ENCODE measurements around the gene MED17. TPM values are rescaled to one million over a fixed set of nuclear protein-coding genes. Genes with fewer than 3 reads are reported as not detected.

MED17 gene
- polyA plus RNA-seq, 3 donors from 2014 or later, result 8.2 to 24.5 (median 8.8) TPM

DNA sequence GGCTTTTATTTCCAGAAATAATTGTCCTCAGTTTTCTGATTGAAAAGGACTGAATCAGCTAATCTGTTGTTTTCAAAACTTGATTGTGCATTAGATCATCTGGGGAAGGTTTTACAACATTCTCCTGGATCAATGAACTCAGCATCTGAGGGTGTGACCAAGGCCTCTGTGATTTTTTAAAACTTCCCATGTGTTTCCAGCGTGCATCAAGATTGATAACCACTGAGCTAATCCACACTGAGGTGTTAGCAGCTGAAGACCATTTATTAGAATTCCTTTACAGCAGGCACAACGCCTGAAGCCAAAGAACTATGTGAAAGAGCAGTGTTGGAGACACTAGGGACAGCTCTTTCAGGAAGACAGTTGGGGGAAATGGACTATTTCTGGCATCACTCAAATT is 56.1 kb downstream of the MED17 start:
- Mint-ChIP-seq H3K4me1 (no peaks in the 10 kb centered on the region), H3K36me3 (no peaks in the 10 kb centered on the region), H3K9me3 (no peaks in the 10 kb centered on the region), H3K27me3 (ENCODE audit: low read depth in 3 of 3) (peaks cover 0 to 1% (median 0%) of the 10 kb centered on the region in 3 donors), H3K4me3 (no peak overlapping the region), H3K27ac (no peak overlapping the region)
- DNase-seq, result no peak

- no peak for DNase-seq
- Mint-ChIP-seq H3K27ac (no peak overlapping the region), H3K4me1 (no peaks in the 10 kb centered on the region), H3K4me3 (no peak overlapping the region), H3K27me3 (ENCODE audit: low read depth in 3 of 3) (peaks cover 0 to 1% (median 0%) of the 10 kb centered on the region in 3 donors), H3K36me3 (no peaks in the 10 kb centered on the region), H3K9me3 (no peaks in the 10 kb centered on the region)
Measured at GRCh38 chr11:93840981-93841380, 56.9 kb downstream of the MED17 start.

- Mint-ChIP-seq H3K4me3 (no peak overlapping the region), H3K27ac (no peak overlapping the region), H3K9me3 (no peaks in the 10 kb centered on the region), H3K4me1 (no peaks in the 10 kb centered on the region), H3K27me3 (ENCODE audit: low read depth in 3 of 3) (peaks cover 0 to 1% (median 0%) of the 10 kb centered on the region in 3 donors), H3K36me3 (no peaks in the 10 kb centered on the region)
- DNase-seq, result no peak
Measured at GRCh38 chr11:93841446-93841845, 57.4 kb downstream of the MED17 start.

DNA sequence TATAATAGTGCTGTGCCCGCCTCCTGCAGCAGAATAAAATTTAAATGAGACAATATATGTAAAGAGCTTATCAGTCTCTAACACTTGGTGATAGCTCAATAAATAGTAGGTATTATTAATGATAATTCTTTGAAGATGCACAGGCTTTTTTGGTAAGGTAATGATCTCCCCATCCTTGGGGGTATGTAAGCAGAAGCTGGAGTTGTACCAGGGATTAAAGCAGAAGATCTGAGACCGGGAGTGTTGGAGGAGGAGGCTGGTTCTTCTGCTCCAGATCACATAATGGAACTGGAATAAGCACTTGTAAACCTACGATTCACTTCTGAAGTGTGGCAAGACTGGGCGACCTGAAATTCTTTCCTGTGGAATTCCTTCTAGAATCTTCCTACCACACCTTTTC is 58.0 kb downstream of the MED17 start:
- Mint-ChIP-seq H3K36me3 (no peaks in the 10 kb centered on the region), H3K27me3 (ENCODE audit: low read depth in 3 of 3) (peaks cover 0 to 1% (median 0%) of the 10 kb centered on the region in 3 donors), H3K9me3 (no peaks in the 10 kb centered on the region), H3K4me1 (no peaks in the 10 kb centered on the region), H3K4me3 (no peak overlapping the region), H3K27ac (no peak overlapping the region)
- no peak for DNase-seq

GRCh38 chr11:93842461-93842860 is 58.4 kb downstream of the MED17 start:
- no peak overlapping the region for H3K27ac Mint-ChIP-seq
- H3K36me3 Mint-ChIP-seq, result no peaks in the 10 kb centered on the region
- H3K27me3 Mint-ChIP-seq (ENCODE audit: low read depth in 3 of 3), result peaks cover 0 to 1% (median 0%) of the 10 kb centered on the region in 3 donors
- H3K4me3 Mint-ChIP-seq, result no peak overlapping the region
- no peaks in the 10 kb centered on the region for H3K4me1 Mint-ChIP-seq
- no peak for DNase-seq
- H3K9me3 Mint-ChIP-seq, result no peaks in the 10 kb centered on the region

GRCh38 chr11:93843906-93844305 is 59.8 kb downstream of the MED17 start:
- Mint-ChIP-seq H3K4me3 (no peak overlapping the region), H3K27me3 (ENCODE audit: low read depth in 3 of 3) (peaks cover 0 to 1% (median 0%) of the 10 kb centered on the region in 3 donors), H3K27ac (no peak overlapping the region), H3K9me3 (no peaks in the 10 kb centered on the region), H3K36me3 (no peaks in the 10 kb centered on the region), H3K4me1 (no peaks in the 10 kb centered on the region)
- no peak for DNase-seq

DNA sequence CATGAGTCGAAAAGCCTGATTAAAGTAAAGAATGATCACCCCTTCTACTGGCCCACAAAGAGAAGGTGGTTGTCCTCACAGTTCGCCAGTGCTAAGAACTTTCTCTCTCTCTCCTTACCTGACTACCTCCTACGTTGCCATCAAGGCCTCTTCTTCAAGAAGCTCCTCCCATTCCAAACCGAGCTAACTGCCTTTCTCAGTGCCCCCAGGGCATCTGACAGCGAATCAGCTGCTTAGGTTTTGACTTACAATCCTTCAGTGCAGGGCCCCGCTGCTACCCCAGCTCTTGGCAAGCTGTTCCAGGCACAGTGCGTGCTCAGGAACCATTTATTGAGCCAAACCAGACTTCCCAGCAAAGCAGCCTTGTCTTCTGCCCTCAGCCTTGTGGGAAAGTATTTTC is 60.5 kb downstream of the MED17 start:
- Mint-ChIP-seq H3K36me3 (no peaks in the 10 kb centered on the region), H3K9me3 (no peaks in the 10 kb centered on the region), H3K4me1 (peaks cover 2 to 4% of the 10 kb centered on the region in 2 donors), H3K27me3 (ENCODE audit: low read depth in 3 of 3) (peaks cover 0 to 1% (median 0%) of the 10 kb centered on the region in 3 donors), H3K27ac (no peak overlapping the region), H3K4me3 (no peak overlapping the region)
- no peak for DNase-seq

DNA sequence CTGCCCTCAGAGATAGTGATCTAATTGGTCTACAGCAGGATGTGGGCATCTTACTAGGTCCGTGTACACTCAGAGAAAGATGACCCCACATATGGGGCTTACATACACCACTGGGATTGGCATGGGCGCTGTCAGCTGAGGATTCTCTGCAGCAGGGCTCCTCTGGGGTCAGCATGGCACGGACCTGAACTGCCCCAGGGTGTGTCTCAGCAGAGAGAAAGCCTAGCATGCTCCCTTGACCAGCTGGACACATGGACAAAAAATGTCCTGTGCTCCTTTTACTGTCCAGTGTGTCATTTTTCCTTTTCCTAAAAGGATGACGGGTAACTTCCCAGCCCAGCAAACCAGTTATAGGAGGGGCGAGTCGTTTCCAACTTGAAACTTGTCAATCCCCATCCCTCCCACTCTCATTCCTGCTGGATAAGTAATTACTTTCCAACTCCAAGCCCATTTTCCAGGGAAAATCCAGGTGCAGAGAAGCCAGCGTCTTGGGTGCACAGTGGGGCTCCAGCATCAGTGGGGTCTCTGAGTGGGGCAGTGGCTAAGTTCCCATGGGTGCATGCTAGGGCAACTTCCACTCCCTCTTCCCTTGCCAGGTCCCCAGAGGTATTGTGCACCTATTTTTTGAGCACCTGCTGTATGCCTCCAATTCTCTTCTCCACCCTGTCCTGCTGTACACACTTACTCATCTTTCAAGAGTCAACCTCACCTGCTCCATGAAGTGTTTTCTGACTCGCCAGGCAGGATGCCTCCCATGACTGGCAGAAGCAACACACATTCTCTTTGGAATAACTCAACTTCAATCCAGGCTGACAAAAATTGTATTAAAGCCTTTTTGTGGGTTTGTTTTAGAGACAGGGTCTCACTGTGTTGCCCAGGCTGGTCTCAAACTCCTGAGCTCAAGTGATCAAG is 61.4 kb downstream of the MED17 start:
- H3K36me3 Mint-ChIP-seq, result no peaks in the 10 kb centered on the region
- H3K9me3 Mint-ChIP-seq, result no peaks in the 10 kb centered on the region
- no peak overlapping the region for H3K27ac Mint-ChIP-seq
- no peak for DNase-seq
- peaks cover 3 to 6% of the 10 kb centered on the region in 2 donors for H3K4me1 Mint-ChIP-seq
- peaks cover 0 to under 1% (median 0%) of the 10 kb centered on the region in 3 donors for H3K27me3 Mint-ChIP-seq (ENCODE audit: low read depth in 3 of 3)
- no peak overlapping the region for H3K4me3 Mint-ChIP-seq

DNA sequence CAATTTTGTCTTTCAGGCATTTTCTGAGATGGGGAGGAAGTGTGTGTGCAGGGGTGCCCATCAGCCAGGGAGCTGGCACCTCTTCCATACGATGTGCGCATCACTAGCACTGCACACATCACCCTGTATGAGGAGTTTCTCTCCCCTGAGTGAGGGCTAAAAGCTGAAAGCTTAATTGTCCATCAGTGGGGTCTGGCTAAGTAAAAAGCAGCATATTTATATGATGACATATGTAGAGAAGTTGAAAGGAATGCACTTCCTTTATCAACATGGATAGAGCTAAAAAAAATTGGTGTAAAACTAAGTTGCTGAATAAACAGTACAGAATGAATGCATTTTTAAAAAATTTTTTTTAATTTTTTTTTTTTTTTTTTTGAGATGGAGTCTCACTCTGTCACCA is 62.3 kb downstream of the MED17 start:
- H3K27ac Mint-ChIP-seq, result no peak overlapping the region
- no peak overlapping the region for H3K4me3 Mint-ChIP-seq
- no peaks in the 10 kb centered on the region for H3K36me3 Mint-ChIP-seq
- DNase-seq, result no peak
- H3K27me3 Mint-ChIP-seq (ENCODE audit: low read depth in 3 of 3), result peaks cover 0 to 2% (median 2%) of the 10 kb centered on the region in 3 donors
- no peaks in the 10 kb centered on the region for H3K9me3 Mint-ChIP-seq
- H3K4me1 Mint-ChIP-seq, result peaks cover 3 to 6% of the 10 kb centered on the region in 2 donors

GRCh38 chr11:93849201-93849600 is 65.1 kb downstream of the MED17 start:
- H3K27me3 Mint-ChIP-seq (ENCODE audit: low read depth in 3 of 3), result peaks cover 0 to 6% (median 2%) of the 10 kb centered on the region in 3 donors
- H3K27ac Mint-ChIP-seq, result no peak overlapping the region
- H3K9me3 Mint-ChIP-seq, result no peaks in the 10 kb centered on the region
- H3K36me3 Mint-ChIP-seq, result no peaks in the 10 kb centered on the region
- H3K4me1 Mint-ChIP-seq, result peaks cover 3 to 6% of the 10 kb centered on the region in 2 donors
- H3K4me3 Mint-ChIP-seq, result no peak overlapping the region
- no peak for DNase-seq

GRCh38 chr11:93849751-93850593 is 65.9 kb downstream of the MED17 start:
- DNase-seq, result no peak
- H3K27ac Mint-ChIP-seq, result no peak overlapping the region
- H3K36me3 Mint-ChIP-seq, result no peaks in the 10 kb centered on the region
- H3K27me3 Mint-ChIP-seq (ENCODE audit: low read depth in 3 of 3), result peaks cover 0 to 6% (median 2%) of the 10 kb centered on the region in 3 donors
- H3K4me3 Mint-ChIP-seq, result peak overlapping the region in 1 of 5 donors; percentile 5
- H3K9me3 Mint-ChIP-seq, result peaks cover 0 to under 1% (median 0%) of the 10 kb centered on the region in 6 donors
- peaks cover 3 to 6% of the 10 kb centered on the region in 2 donors for H3K4me1 Mint-ChIP-seq

DNA sequence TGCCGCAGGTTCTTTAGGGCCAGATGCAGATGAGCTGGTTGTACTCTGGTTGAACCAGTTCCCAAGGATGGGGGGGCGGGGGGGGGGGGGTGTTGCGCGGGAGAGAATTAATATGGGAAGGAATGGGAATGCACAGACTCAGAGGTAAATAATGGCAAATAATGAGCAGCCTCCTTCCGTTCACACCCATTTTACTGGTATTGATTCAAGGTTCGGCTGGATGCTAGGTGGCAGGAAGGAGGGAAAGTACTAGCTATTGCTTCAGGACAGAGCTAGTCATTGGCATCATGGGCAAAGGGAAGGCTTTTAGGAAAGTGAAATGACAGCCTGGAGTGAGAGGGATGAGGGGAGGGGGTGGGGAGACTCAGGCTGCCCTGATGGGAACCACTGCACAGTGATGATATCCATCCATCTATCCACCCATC is 66.5 kb downstream of the MED17 start, which contains the start of gene VSTM5:
Gene VSTM5, minus strand, starts transcription at position 25 of the 425 bp plus-strand sequence. CDS start 116 bp downstream, outside the sequence.
- no peak within 1 kb of the TSS for H3K27ac Mint-ChIP-seq
- DNase-seq, result no peak
- peaks cover 0 to 1% (median 0%) of the 10 kb centered on the region in 6 donors for H3K9me3 Mint-ChIP-seq
- peak within 1 kb of the TSS in 1 of 5 donors; percentile 5 for H3K4me3 Mint-ChIP-seq
- no peaks in the 10 kb centered on the region for H3K36me3 Mint-ChIP-seq
- H3K27me3 Mint-ChIP-seq (ENCODE audit: low read depth in 3 of 3), result peaks cover 0 to 6% (median 2%) of the 10 kb centered on the region in 3 donors
- peaks cover 3 to 6% of the 10 kb centered on the region in 2 donors for H3K4me1 Mint-ChIP-seq

- Mint-ChIP-seq H3K4me3 (no peak overlapping the region), H3K4me1 (peaks cover 3 to 6% of the 10 kb centered on the region in 2 donors), H3K36me3 (no peaks in the 10 kb centered on the region), H3K27me3 (ENCODE audit: low read depth in 3 of 3) (peaks cover 2 to 6% (median 2%) of the 10 kb centered on the region in 3 donors), H3K9me3 (peaks cover 0 to 1% (median 0%) of the 10 kb centered on the region in 6 donors), H3K27ac (no peak overlapping the region)
- DNase-seq, result no peak
Measured at GRCh38 chr11:93852242-93852641, 68.2 kb downstream of the MED17 start.
